GM12873 (cell line): ENCODE results near the gene FAXC.

Source experiments
- CTCF ChIP-seq: IDR thresholded peaks from 2 replicates; pipeline ENCODE4 v1.5.1; 2012; ENCODE audit warnings: low read depth, mild to moderate bottlenecking, moderate library complexity, low read length, control low read depth; ENCODE audit not compliant: insufficient read depth; ENCODE audit errors: missing control alignments

Gene FAXC

GRCh38 chr6:99305021-99305554, 44.4 kb downstream of the FAXC start:
- TF ChIP-seq CTCF: no peak

- no peak for TF ChIP-seq CTCF
Observed at GRCh38 chr6:99297415-99297814, 52.1 kb downstream of the FAXC start.

- no peak for TF ChIP-seq CTCF
Observed at GRCh38 chr6:99297006-99297405, 52.5 kb downstream of the FAXC start.

- no peak for TF ChIP-seq CTCF
Observed at GRCh38 chr6:99296261-99296660, 53.2 kb downstream of the FAXC start.

- no peak for TF ChIP-seq CTCF
Observed at GRCh38 chr6:99295276-99295675, 54.2 kb downstream of the FAXC start.

GRCh38 chr6:99294786-99295185, 54.7 kb downstream of the FAXC start:
- TF ChIP-seq CTCF: no peak

GRCh38 chr6:99289701-99290100, 59.8 kb downstream of the FAXC start:
- no peak for TF ChIP-seq CTCF
